ENCODE results near the gene SLC51A.
"Not testable (repeated sequence)": the region's sequence is repeated elsewhere in the genome, so short reads cannot be mapped to it uniquely, and the experiment has no call there.

Gene SLC51A

DNA sequence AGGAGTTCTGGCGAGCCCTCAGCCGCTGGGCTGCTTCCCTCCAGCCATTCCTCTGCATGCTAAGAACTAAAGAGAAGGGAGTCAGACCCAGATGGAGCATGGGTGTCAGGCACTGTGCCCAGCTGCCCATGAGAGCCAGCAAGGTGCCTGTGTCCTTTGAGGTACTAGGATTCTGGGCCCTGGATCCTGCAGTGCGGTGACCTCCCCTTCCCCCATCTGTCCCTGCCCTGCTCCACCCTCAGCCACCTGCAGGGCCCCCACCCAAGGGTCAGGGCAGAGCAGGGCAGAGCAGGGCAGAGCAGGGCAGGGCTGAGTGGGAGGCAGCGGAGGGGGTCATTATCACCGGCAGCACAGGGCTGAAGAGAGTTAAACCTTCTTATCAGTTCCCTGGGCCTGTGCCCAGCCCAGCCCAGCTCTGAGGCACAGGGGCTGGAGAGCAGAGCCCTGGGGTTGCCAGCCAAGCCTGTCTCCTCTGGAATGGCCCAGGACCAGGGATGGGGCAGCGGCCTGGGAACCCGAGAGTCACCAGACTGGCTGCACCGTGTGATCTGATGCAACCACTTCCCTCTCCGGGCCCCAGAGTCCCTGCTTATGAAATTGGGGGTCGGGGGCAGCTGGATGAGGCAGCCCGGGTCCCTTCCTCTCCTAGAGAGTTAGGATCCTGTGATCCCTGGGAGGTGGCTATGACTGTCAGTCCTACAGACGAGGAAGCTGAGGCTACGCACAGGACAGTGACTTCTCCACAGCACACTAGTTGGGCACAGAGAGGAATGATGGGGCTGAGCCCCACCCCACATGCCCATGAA is 22.4 kb upstream of the SLC51A start:
- no peak for DNase-seq

DNA sequence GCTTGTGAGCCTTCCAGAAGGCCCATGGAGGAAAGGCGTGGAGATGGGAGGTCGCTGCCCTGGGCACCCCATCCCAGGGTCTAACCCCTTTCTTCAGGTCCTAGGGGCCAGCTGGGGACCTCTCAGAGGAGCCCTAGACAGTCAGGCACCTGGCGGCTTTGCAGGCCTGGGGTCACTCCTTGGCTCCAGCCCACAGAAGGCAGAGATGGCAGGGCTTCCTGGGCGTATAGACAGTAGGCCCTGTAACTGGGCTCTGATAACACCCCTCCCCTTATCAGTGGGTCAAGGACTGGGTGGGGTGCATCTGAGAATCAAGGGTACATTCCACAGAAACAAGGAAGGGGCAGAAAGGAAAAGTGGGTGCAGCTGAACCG is 21.8 kb upstream of the SLC51A start:
- no peak for DNase-seq

DNA sequence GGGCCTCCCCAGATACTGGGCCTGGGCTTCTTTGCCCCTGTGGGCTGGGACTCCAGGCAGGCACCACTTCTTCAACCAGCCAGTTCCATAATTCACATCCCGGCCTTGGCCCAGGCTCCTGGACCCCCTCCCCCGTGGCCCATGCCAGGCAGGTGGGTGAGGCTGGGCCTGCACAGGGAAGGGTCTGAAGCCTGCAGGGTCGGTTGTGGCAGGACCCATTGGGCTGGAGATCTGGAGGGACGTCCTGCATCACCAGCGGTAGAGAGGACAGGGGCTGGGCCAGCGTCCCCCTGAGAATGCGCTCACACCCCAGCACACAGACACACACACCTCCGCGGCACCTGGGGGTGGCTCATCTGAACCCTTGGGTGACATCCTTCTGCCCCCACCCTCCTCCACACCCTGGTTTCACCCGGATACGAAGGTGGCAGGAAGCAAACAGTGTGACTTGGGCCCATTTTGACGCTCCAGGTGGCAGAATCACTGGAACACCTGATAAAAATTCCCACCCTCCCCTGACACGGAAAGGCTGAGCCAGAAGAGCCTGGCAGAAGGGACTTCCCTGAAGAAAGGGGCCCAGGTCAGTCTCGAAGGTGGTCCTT is 20.6 kb upstream of the SLC51A start:
- DNase-seq: no peak

DNA sequence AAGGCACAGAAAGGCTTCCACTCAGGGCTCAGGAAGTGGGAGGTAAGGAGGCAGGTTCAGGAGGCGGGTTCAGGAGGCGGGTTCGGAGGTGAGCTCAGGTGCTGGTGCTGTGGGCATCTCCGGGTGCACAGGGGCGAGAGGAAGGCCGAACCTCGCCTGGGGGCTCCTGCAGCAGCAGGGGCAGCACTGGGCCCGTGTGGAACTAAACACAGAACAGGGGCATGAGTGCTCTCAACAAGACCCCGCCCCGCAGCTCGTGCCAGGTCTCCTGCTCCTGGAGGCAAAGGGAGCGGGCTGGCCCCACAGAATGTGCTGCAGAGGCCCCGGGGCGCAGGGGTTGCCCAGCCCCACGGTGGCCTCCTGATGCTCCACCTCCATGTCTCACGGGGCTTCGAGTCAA is 18.8 kb upstream of the SLC51A start:
- no peak for DNase-seq

DNA sequence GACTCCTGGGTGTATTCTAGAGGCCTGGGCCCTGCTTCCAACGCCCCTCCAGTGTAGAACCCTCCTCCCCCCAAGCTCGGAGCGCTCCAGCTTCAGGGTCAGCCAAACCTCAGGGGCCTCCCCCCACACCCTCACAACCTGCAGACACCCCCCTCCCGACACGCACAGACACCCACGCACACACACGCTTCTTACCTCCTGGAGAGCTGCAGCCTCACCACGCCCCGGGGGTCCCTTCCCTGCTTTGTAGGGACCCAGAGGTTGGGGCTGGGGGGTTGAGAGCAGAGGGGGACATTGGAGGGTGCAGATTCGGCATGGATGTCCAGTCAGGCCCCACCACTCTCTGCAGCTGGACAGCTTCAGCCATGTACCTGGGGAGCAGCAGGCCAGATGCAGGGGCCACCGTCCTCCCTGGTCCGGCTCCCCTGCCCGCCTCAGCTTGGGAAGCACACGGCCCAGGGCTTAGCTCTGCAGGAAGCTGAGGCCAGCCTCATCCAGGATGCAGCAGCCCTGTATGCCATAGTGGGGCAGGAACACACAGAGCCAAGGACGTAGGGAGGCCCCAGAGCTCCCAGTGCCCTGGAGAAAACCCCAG is 18.2 kb upstream of the SLC51A start:
- DNase-seq: no peak

DNA sequence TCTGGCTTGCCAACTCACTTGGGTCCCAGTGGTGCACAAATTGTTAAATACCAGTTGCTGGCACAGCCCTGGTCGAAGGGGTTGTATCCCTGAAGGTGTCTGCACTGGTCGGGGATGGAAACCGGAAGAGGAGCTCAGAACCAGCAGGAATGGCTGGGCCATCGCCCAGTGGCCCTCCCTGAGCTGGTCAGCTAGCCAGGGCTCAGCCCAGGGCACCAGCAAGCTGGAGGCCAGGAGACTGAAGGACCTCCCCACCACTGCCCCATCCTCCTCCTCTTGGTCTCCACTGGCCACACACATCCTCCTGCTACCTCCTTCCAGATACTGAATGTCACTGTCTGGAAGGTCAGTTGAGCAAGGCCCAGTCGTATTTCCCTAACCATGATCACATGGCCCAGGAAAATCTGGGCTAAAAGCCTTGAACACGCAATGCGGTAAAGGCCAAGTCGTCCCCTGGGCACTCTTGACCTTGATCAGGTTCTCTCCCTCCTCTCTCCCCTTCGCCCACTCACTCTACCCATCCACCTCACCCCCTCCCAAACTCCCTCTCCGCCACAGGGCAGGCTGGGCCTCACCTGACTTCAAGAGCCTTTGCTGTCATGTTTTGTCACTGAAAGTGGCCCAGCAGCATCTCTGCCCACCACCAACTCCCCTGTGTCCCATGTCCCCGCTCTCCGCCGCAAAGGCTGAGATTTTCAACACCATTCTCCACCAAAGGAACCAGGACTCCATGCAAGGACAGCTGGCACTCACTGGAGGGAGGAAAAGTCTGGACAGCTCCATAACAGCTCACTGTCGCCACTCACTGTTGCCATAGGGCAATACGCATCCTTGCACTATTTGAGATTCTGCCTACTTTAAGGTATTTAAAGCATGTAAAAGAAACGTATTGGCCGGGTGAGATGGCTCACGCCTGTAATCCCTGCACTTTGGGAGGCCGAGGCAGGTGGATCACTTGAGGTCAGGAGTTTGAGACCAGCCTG is 17.3 kb upstream of the SLC51A start:
- DNase-seq: no peak

DNA sequence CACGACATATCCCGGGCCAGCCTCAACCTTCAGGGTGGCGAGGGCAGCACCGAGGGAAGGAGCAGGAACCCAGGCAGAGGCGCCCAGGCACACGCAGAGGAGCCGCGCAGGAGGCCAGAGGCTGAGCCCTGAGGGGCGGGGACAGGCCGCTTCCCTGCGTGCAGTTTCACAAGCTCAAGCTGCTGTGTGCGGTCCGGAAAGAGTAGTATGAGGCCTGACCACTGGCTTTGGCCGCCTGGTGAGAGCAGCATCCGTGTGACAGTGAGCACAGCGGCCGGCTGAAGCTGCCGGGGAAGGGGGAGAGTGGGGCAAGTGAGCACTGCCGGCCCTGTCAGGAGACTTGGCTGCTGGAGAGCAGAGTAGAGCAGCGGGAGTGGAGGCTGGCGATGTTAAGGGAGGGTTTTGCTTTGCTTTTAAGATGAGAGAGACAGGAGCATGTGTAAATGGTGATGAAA is 13.8 kb upstream of the SLC51A start:
- DNase-seq: no peak

DNA sequence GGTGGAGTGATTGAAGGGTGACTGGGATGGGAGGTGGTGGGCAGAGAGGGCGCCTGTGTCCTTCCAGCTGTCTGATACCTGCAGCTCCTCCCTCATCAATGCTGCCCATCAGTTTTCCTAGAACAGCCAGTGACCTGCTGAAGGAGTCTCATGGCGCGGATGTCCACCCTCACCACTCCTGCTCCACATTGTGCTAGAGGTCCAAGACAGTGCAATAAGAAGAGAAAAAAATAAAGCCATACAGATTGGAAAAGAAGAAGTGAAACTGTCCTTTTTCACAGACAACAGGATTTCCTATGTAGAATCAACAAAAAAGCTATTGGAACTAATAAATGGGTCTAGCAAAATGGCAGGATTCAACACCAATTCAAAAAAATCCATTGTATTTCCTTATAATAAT is 12.5 kb upstream of the SLC51A start:
- DNase-seq: no peak

DNA sequence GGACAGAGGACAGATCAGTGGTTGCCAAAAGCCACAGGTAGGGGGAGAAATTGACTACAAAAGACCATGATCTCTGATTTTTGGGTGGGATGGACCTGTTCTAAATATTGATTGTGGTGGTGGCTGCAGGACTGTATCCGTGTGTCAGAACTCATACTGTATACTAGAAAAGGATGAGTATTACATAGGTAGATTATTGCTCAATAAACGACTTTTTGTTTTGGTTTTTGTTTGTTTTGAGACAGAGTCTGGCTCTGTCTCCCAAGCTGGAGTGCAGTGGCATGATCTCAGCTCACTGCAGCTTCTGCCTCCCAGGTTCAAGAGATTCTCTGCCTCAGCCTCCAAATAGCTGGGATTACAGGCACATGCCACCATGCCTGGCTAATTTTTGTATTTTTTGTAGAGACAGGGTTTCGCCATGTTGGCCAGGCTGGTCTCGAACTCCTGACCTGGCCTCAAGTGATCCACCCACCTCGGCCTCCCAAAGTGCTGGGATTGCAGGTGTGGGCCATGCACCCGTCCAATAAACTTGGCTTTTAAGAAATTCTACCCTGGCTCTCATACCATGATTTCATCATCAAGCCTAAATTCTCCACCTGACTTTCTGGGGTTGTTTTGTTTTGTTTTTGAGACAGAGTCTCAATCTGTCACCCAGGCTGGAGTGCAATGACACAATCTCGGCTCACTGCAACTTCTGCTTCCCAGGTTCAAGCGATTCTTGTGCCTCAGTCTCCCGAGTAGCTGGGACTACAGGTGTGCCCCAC is 10.7 kb upstream of the SLC51A start:
- not testable (repeated sequence) for DNase-seq

DNA sequence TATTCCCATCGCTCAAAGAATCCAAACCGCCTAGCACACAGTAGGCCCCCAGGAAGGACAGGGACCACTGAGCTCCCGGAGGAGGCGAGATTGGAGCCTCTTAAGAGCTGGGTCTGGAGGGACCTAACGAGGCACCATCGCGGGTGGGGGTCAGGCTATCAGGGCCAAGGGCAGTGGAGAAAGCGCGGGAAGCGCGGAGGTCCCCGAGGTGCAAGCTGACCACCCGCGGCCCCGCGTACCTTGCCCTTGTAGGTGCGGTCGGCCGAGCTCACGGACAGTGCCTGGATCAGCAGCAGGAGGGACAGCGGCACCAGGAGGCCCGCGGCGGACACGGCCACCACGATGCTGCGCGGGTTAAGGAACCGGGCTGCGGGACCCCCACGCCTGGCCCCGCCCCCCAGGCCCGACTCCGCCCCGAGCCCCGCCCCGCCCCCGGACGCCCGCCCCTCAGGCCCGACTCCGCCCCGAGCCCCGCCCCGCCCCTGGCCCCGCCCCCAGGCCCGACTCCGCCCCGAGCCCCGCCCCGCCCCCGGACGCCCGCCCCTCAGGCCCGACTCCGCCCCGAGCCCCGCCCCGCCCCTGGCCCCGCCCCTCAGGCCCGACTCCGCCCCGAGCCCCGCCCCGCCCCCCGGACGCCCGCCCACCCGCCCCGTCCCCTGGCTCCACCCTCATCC is 9.0 kb upstream of the SLC51A start:
- no peak for DNase-seq

DNA sequence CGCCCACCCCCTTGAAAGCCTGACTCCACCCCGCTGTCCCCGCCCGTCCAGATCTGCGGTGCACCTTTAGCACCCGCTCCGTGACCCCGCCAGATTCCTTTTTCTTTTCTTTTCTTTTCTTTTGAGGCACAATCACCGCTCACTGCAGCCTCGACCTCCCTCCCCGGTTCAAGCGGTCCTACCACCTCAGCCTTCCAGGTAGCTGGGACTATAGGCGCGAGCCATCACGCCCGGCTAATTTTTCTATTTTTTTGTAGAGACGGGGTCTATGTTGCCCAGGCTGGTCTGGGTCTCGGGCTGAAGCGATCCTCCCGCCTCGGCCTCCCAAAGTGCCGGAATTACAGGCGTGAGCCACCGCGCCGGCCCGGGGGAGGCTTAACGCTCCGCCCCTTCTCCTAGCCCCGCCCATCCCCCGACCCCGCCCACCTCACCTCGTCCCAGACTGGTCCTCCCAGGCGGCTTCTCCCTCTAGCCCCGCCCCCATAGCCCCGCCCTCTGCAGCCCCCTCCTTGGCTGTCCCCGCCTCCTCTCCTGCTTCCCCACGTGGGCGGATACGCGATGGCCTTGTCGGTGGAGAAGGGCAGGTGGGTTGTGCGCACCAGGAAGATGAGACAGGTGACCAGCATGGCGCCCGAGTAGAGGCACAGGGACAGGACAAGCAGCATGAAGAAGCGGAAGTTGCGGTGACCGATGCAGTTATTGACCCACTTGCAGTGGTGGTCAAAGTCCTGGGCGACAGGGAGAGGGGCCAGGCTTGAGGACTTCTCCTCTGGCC is 8.3 kb upstream of the SLC51A start:
- DNase-seq: peak; percentile 78

DNA sequence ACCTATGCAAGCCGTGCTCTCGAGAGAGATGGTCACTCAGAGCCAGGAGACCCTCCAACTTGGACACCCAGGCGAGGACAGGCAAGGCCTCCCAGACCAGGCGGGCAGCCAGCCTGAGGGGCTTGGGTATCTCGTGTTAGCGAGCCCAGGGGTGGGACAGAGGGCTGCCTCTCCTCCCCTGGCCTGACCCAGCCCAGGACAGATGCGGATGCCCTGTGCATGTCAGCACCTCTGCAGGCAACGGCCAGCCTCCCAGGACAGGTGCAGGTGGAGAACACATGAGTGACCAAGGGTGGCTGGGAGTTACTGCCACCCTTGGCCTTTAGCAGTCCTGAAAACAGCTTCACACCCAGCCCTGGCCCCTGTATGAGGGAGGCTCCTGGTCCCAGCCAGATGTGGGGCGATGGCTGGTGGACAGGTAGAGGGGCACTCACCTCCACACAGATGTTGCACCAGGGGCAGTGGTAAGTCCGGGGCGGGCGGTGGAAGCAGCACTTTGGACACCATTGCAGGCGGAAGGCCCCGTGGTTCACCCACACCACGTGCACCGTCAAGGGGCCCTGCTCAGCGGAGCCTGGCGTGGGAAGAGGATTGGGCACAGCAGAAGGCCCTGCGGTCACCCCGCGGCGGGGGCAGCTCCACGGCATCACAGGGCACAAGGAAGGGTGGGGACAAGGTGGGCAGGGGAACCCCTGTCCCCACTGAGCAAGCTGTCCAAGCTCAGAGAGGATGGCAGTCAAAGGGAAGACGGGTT is 7.2 kb upstream of the SLC51A start:
- DNase-seq: no peak

DNA sequence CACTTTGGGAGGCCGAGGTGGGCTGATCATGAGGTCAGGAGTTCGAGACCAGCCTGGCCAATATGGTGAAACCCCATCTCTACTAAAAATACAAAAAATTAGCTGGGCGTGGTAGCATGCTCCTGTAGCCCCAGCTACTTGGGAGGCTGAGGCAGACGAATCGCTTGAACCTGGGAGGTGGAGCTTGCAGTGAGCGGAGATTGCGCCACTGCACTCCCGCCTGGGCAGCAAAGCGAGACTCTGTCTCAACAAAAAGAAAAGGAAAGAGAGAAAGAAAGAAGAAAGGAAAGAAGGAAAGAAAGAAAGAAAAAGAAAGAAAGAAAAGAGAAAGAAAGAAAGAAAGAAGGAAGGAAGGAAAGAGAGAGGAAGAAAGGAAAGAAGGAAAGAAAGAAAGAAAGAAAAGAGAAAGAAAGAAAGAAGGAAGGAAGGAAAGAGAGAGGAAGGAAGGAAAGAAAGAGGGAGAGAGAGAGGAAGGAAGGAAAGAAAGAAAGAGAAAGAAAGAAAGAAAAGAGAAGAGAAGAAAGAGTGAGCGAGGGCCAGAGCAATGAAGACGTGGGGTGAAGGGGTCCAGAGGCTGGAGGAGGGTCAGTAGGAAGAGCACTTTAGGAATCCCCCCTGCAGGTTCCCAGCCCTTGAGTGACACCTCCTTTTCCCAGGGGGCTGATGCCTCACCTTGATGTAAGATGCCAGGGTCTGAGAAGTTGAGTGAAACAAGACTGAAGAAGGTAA is 6.2 kb upstream of the SLC51A start:
- DNase-seq: not testable (repeated sequence)

DNA sequence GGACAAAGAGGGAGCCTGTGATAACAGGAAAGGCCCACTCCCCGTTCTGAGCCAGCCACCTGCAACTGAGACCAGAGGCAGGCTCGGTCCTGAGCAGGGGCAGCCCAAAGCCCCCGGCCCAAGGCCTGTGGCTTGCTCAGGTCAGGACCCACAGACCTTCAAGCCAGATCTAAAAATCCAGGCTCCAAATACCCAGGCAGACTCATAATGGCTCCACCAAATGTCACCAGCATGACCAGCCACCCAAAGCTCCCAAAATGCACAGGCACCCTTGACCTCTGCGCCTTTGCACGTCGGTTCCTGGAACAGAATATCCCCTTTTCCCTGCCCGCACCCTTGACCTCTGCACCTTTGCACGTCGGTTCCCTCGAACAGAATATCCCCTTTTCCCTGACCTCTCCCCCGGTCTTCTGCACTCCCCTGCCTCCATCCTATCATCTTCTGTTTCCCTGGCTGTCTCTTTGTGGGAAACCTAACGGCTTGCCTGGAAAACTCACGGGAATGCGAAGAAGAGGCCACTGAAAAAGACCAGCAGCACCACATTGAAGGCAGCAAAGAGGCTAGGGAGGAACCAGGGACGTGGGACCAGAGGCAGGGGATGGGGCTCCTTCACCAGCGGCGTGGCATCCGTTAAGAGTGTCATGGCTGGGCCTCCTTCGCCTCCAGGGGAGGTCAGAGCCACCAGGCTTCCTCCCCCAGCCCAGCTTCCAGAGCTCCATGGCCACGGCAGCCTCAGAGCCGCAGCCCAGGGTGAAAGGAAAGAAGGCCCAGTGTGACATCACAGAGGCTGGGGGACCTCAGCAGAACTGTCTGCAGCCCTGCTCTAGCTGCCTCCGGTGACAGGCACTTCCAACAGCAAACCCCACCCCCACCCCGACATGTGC is 5.4 kb upstream of the SLC51A start, which contains the start of gene ZDHHC19:
Gene ZDHHC19 (minus strand): TSS at position 728 of the 884 bp plus-strand sequence. CDS start 85 bp downstream, at position 643.
- DNase-seq: no peak

DNA sequence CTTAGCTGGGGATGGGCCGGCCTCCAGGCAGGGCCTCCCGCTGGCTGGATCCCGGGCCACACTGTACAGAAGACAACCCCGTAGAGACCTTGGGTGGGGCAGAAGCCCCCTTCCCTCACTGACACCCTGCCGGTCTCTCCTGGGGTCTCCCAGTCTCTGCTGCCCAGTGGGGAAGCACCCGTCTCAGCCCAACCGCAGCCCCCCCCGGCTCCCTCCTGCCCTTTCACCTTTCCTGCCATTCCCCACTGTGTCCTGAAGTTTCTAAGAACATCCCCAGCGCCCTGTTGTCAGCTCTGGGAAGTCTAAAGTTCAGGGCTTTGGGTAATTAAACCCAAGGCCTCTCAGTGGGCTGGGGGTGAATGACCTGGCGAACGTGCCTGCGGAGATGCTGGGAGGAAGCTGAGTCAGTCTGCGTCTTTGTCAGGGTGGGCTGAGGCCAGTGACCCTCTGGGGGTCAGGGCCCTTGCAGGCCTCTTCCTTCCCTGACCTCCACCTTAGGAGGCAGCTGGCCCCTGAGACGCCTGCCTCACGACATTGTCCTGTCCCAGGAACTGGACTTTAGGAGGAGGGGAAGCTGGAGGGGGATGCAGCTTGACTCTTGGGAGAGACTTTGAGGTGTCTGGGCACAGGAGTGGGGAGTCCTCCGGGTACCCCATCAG is 1.4 kb upstream of the SLC51A start:
- no peak for DNase-seq

DNA sequence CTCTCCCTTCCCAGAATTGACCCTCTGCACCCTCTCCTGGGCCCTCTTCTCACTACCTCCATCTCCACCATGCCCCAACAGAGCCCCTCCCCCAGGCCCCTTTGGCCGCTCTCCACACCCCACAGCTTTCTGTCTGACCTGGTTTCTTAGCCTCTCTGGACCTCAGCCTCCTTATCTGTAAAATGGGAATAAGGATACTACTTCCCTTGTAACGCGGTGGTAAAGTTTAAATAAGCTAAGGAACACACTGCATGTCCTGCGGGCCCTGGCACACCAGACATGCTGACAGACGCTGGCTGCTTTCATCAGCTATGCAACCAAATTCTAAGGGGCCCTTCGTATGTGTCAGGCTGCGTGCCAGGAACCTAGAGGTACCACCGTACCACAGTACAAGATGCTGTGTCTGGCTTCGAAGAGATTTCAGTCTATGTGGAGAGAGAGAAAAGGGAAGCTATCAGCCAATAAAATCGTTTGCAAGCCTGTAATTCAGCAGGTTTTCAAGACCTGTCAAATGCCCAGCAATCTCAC is 777 bp upstream of the SLC51A start:
- DNase-seq: no peak

DNA sequence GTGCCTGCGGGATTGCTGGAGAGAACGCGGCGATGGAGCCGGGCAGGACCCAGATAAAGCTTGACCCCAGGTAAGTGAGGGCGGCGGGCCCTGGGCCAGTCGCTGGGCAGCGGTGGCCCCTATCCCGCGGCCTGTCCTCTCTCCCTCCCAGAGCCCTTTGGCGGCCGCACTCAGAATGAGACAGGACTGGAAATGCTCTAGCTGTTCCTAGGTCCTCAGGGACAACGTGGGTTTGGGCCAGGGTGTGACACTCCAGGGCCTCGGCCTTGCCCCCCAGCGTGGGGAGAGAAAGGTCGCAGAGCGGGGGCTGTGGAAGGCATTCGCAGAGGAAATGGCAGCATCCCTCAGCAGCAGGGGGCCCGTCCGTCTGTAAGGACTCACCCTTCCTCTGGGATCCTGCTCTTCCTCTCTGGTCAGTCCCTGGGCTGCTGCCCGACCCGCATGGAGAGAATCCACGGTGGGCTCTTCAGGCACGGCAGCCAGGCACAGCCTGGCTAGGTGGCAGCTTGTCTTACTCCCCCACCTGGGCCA is 412 bp downstream of the SLC51A start:
- no peak for DNase-seq
